Epithelial cell of proximal tubule (primary cell): ENCODE data around the gene TTLL11. TPM values are rescaled to one million over a fixed set of nuclear protein-coding genes. Genes with fewer than 3 reads are reported as not detected.

ENCODE experiments used
- DNase-seq: peaks from one replicate; pipeline ENCODE4 v3.0.0-alpha.2; 2011; ENCODE audit warnings: low read depth
- H3K4me3 ChIP-seq: 2 replicates; pipeline ENCODE4 v1.5.1; 2011; ENCODE audit warnings: low read depth, mild to moderate bottlenecking, low read length
- CTCF ChIP-seq: conservative IDR thresholded peaks from 2 replicates; pipeline ENCODE4 v1.5.1; 2012; ENCODE audit warnings: low read depth, mild to moderate bottlenecking, low read length
- total RNA-seq: library from RNA; depleted of rRNA; stranded (reverse); fragments of >200 nt; gene quantifications from 2 replicates; pipeline ENCODE4 v1.2.3, GENCODE V29; 2015

TTLL11 gene
- total RNA-seq, 1 donor from 2014 or later, result 0.75 TPM

GRCh38 chr9:121811140-121811539 lies 282.0 kb downstream of the TTLL11 start:
- no peak for DNase-seq
- H3K4me3 ChIP-seq, result no peak overlapping the region
- no peak for TF ChIP-seq CTCF

- DNase-seq, result no peak
- no peak for TF ChIP-seq CTCF
- H3K4me3 ChIP-seq, result no peak overlapping the region
Measured at GRCh38 chr9:121810489-121810888, 282.6 kb downstream of the TTLL11 start.

- no peak for TF ChIP-seq CTCF
Measured at GRCh38 chr9:121809356-121810050, 283.6 kb downstream of the TTLL11 start.

GRCh38 chr9:121808781-121809180 lies 284.3 kb downstream of the TTLL11 start:
- TF ChIP-seq CTCF, result no peak
- no peak overlapping the region for H3K4me3 ChIP-seq
- no peak for DNase-seq

More at GRCh38 chr9:121809356-121810050, 283.6 kb downstream of the TTLL11 start:
- H3K4me3 ChIP-seq, result no peak overlapping the region
- DNase-seq, result no peak

GRCh38 chr9:121807823-121808278 lies 285.3 kb downstream of the TTLL11 start:
- TF ChIP-seq CTCF, result no peak
- DNase-seq, result no peak
- H3K4me3 ChIP-seq, result no peak overlapping the region

GRCh38 chr9:121807069-121807822 lies 285.9 kb downstream of the TTLL11 start:
- H3K4me3 ChIP-seq, result no peak overlapping the region
- no peak for TF ChIP-seq CTCF
- DNase-seq, result no peak

GRCh38 chr9:121802753-121803152 lies 290.4 kb downstream of the TTLL11 start:
- TF ChIP-seq CTCF, result no peak
- no peak for DNase-seq
- no peak overlapping the region for H3K4me3 ChIP-seq
